Measurements from ENCODE around the gene B4GALNT2.

B4GALNT2 gene

GRCh38 chr17:49086649-49087048, 45.9 kb upstream of the B4GALNT2 start:
- TF ChIP-seq OSR1 (CRISPR knock-in tag; IDR thresholded peaks at IDR 0.05) (no peak), ZNF8 (CRISPR knock-in tag; IDR thresholded peaks at IDR 0.05) (no peak), ESRRG (CRISPR knock-in tag; IDR thresholded peaks at IDR 0.05) (no peak), ZFP30 (CRISPR knock-in tag; IDR thresholded peaks at IDR 0.05) (no peak), PPARA (CRISPR knock-in tag; IDR thresholded peaks at IDR 0.05; ENCODE audit: borderline replicate concordance) (no peak), ZNF70 (CRISPR knock-in tag; IDR thresholded peaks at IDR 0.05) (no peak), SNAI2 (CRISPR knock-in tag; IDR thresholded peaks at IDR 0.05) (no peak)
- TF ChIP-seq, protein P1, sequence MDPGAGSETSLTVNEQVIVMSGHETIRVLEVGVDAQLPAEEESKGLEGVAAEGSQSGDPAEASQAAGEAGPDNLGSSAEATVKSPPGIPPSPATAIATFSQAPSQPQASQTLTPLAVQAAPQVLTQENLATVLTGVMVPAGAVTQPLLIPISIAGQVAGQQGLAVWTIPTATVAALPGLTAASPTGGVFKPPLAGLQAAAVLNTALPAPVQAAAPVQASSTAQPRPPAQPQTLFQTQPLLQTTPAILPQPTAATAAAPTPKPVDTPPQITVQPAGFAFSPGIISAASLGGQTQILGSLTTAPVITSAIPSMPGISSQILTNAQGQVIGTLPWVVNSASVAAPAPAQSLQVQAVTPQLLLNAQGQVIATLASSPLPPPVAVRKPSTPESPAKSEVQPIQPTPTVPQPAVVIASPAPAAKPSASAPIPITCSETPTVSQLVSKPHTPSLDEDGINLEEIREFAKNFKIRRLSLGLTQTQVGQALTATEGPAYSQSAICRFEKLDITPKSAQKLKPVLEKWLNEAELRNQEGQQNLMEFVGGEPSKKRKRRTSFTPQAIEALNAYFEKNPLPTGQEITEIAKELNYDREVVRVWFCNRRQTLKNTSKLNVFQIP (CRISPR knock-in tag; IDR thresholded peaks at IDR 0.05; ENCODE audit: borderline replicate concordance, low read depth), result no peak
- ATAC-seq, result no peak

- no peak for ATAC-seq
- TF ChIP-seq BACH2 (CRISPR knock-in tag; IDR thresholded peaks at IDR 0.05; ENCODE audit: borderline replicate concordance) (no peak), ISL1 (CRISPR knock-in tag; IDR thresholded peaks at IDR 0.05) (no peak), ZNF565 (CRISPR knock-in tag; conservative IDR thresholded peaks at IDR 0.05; ENCODE audit: low read depth) (no peak), ZFP30 (CRISPR knock-in tag; IDR thresholded peaks at IDR 0.05) (no peak), RARB (CRISPR knock-in tag; IDR thresholded peaks at IDR 0.05) (no peak), CSDC2 (CRISPR knock-in tag; IDR thresholded peaks at IDR 0.05) (no peak), ESRRG (CRISPR knock-in tag; IDR thresholded peaks at IDR 0.05) (no peak)
Measured at GRCh38 chr17:49089094-49089493, 43.5 kb upstream of the B4GALNT2 start.

GRCh38 chr17:49090878-49091594, 41.5 kb upstream of the B4GALNT2 start:
- TF ChIP-seq CSRNP3 (CRISPR knock-in tag; IDR thresholded peaks at IDR 0.05), result no peak
- no peak for TF ChIP-seq ZNF70 (CRISPR knock-in tag; IDR thresholded peaks at IDR 0.05)
- no peak for TF ChIP-seq CSDC2 (CRISPR knock-in tag; IDR thresholded peaks at IDR 0.05)
- TF ChIP-seq CREB5 (CRISPR knock-in tag; IDR thresholded peaks at IDR 0.05; ENCODE audit: low read depth), result no peak
- TF ChIP-seq GLIS3 (CRISPR knock-in tag; IDR thresholded peaks at IDR 0.05), result no peak
- no peak for ATAC-seq

GRCh38 chr17:49093131-49093530, 39.4 kb upstream of the B4GALNT2 start:
- TF ChIP-seq ZC3H10 (CRISPR knock-in tag; IDR thresholded peaks at IDR 0.05) (no peak), CSDC2 (CRISPR knock-in tag; IDR thresholded peaks at IDR 0.05) (no peak), ZFP3 (CRISPR knock-in tag; IDR thresholded peaks at IDR 0.05) (no peak), TSHZ2 (CRISPR knock-in tag; IDR thresholded peaks at IDR 0.05) (no peak), SNAI2 (CRISPR knock-in tag; IDR thresholded peaks at IDR 0.05) (no peak), BACH2 (CRISPR knock-in tag; IDR thresholded peaks at IDR 0.05; ENCODE audit: borderline replicate concordance) (no peak), TCF4 (CRISPR knock-in tag; IDR thresholded peaks at IDR 0.05; ENCODE audit: borderline replicate concordance) (no peak), ESRRG (CRISPR knock-in tag; IDR thresholded peaks at IDR 0.05) (no peak), OSR1 (CRISPR knock-in tag; IDR thresholded peaks at IDR 0.05) (no peak), ZFP30 (CRISPR knock-in tag; IDR thresholded peaks at IDR 0.05) (no peak), PATZ1 (CRISPR knock-in tag; IDR thresholded peaks at IDR 0.05; ENCODE audit: borderline replicate concordance) (no peak), ZNF8 (CRISPR knock-in tag; IDR thresholded peaks at IDR 0.05) (no peak)
- no peak for ATAC-seq
